Measurements from ENCODE around the gene CLDN25. TPM values are rescaled to one million over a fixed set of nuclear protein-coding genes. Genes with fewer than 3 reads are reported as not detected.
"Not testable (repeated sequence)": the region's sequence is repeated elsewhere in the genome, so short reads cannot be mapped to it uniquely, and the experiment has no call there.

The CLDN25 gene
- polyA plus RNA-seq (ENCODE audit: insufficient read length in 4 of 4), result not detected

DNA sequence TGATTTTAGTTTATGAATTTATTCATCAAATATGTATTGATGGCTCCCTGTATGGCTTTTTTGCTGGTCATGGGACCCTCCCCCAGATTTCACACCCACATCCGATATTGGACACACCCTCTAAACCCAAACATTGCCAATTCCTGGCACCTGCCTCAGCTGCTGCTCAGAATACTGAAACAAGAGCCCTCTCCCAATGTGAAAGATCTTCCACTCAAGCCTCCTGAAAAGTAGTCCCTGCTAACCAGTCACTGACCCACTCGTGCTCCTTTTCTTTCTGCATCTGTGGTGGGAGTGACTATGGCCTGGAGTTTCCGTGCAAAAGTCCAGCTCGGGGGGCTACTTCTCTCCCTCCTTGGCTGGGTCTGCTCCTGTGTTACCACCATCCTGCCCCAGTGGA, at the start of gene CLDN25:
TSS of gene CLDN25 (plus strand) at position 301 of the 400 bp plus-strand sequence. CDS start at position 301, 0 bp downstream.
- DNase-seq (ENCODE audit: low read depth in 4 of 4, low spot score in 3 of 4), result no peak

DNA sequence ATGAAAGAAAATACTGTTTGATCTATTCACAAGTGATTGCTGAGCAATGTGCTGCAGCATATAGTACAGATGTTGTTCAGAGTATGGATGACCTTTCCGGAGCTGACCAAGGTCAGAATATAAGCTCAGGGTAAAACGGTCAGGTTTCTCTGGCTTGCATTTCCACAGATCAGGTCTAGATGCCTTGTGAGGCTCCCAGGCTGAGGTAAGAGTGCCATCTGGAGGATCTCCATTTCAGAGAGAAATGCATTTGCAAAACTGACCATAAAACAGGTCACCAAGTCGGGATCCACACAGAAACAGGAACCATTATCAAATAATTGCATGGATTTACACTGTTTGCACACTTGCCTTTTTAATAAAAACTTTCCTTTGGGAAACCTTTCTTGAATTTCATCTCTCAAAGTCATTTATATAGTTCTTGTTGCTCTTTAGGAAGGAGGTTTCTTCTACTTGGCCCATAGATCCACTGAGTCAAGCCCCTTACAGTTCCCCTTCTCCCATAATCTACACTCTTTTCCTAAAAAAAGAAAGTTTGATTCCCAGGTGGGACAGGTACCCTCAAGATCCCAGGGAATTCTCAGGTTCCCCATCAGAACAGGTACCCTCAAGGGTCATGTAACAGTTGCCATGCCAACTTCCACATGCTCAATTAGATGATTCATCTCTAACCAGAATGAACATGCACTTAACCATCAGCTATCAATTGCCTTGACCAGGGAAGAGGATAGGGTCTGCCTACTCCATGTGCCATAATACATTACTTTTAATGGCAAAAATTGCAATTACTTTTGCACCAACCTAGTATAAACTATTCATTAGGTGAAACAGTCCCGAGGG, 48.5 kb upstream of the CLDN25 start:
- peak; percentile 23 to 51 (median 39) for DNase-seq (ENCODE audit: low read depth in 4 of 4, low spot score in 3 of 4)

DNA sequence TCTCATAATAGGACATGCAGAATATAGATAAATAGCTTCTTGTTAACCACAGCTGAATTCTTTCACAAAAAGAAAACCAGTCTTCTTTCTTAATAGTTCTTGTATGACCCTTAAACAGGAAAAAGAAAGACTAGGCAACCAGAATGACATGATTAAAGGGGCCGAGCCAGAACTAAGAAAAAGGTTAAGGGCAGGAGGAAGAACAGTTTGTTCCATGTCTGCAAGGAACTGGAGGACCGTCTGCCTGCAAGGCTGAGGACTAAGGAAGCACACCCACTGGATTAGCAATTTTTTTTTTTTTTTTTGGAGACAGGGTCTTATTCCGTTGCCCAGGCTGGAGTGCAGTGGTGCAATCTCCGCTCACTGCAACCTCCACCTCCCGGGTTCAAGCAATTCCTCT, 47.5 kb upstream of the CLDN25 start:
- DNase-seq (ENCODE audit: low read depth in 4 of 4, low spot score in 3 of 4), result peak in 1 of 4 donors; percentile 1

DNA sequence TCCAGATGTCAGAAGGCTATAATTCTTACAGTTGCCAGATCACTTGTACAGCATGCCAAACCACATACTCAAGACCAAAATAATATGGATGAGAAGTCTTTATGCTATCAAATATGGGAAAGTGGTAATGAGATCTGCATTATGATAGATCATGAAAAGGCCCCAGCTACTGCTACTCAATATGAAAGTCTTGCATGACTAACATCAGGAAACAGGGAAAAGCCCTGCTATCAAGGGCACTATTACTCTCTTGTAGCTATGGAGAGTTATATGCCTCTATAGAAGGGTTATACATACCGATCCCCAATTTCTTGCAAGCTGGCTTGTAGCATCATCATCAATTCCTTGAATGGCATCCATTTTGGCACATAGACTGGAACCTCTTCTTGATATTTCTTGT, 43.3 kb upstream of the CLDN25 start:
- DNase-seq (ENCODE audit: low read depth in 4 of 4, low spot score in 3 of 4), result no peak

DNA sequence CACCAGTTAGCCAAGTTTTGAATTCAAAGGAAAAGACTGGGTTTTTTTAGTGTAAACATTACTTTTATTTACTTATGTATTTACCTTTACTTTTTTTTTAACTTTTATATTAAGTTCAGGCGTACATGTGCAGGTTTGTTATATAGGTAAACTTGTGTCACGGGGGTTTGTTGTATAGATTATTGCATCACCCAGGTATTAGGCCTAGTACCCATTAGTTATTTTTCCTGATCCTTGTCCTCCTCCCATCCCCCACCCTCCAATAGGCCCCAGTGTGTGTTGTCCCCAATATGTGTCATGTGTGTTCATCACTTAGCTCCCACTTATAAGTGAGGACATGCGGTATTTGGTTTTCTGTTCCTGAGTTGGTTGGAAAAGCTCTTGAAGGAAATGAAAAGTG, 26.7 kb upstream of the CLDN25 start:
- no peak for DNase-seq (ENCODE audit: low read depth in 4 of 4, low spot score in 3 of 4)

DNA sequence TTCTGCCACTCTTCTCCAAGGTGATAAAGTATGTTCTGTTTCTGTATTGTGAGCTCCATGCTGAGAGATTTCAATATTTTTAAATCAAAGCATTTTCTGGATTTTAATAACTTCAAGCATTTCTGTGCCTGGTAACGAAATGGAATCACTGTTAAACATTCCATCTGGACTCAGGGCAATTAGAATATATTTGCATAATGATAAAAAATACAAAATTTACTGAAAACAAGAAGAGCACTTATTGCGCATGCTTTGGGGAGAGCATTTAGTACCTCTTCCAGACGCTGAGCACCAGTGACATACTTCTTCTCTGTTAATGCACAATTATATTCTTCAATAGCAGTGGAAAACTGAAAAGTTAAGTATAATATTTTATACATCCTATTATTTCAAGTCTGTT, 19.4 kb upstream of the CLDN25 start:
- no peak for DNase-seq (ENCODE audit: low read depth in 4 of 4, low spot score in 3 of 4)

DNA sequence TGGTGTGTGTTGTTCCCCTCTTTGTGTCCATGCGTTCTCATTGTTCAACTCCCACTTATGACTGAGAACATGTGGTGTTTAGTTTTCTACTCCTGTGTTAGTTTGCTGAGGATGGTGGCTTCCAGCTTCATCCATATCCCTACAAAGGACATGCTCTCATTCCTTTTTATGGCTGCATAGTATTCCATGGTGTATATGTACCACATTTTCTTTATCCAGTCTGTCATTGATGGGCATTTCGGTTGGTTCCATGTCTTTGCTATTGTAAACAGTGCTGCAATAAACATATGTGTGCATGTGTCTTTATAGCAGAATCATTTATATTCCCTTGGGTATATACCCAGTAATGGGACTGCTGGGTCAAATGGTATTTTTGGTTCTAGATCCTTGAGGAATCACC, 16.6 kb upstream of the CLDN25 start:
- DNase-seq (ENCODE audit: low read depth in 4 of 4, low spot score in 3 of 4), result not testable (repeated sequence)

DNA sequence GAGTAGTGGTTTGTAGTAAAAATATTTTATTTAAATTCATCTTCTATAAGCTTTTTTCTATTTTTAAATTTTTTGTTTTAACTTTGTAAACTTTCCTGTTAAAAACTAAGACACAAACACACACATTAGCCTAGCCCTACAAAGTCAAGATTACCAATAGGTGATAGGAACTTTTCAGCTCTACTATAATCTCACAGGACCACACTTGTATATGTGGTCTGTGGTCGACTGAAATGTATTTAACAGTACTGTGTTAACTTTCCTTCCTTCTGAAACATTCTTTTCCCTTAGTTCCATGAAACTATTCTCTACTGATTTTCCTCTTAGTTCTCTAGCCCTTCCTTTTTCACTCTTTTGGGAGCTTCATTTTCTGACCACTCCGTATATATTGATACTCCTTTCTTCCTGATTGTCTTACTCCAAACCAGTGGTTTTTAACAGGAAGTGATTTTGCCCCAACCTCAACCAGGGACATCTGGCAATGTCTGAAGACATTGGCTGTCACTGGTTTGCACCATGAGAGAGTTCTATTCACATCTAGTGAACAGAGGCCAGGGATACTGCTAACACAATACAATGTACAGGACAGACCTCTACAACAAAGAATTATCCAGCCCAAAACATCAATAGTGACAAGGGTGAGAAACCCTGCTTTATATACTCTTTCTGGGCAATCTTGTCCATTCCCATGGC, 14.9 kb upstream of the CLDN25 start:
- no peak for DNase-seq (ENCODE audit: low read depth in 4 of 4, low spot score in 3 of 4)

DNA sequence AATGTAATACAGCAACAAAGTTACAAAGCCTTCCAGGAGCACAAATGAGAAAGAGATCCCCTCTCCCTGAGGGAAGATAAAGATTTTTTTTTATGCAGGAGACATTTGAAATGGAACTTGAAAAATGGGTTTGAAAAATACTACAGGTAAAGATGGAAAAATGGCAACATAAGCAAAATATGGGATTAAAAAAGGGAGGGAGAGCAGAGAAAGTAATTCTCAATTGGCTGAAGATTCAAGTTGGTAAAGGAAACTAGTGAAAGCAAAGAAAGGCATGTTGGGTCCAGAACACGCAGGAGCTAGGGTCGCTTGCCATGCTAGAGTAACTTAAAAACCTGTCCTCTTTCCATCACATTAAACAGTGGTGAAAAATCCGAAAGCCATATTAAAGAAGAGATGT, 7.6 kb upstream of the CLDN25 start:
- DNase-seq (ENCODE audit: low read depth in 4 of 4, low spot score in 3 of 4), result no peak

DNA sequence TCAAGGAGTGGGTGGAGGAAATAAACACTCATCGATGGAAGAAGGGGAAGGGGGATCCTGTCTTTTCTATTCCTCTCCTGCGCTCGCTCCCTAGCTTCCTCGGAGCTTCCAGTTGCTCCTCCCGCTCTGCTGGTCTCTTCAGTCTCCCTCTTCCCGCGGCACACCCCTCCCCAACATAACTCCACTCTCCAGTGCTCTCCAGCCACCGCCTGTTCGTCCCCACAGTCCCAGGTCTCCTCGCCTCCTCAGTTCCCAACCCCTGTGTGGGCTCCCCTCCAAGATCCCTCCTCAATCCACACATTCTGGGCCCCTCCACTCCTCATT, 6.5 kb upstream of the CLDN25 start:
- DNase-seq (ENCODE audit: low read depth in 4 of 4, low spot score in 3 of 4), result peak in 1 of 4 donors; percentile 23

DNA sequence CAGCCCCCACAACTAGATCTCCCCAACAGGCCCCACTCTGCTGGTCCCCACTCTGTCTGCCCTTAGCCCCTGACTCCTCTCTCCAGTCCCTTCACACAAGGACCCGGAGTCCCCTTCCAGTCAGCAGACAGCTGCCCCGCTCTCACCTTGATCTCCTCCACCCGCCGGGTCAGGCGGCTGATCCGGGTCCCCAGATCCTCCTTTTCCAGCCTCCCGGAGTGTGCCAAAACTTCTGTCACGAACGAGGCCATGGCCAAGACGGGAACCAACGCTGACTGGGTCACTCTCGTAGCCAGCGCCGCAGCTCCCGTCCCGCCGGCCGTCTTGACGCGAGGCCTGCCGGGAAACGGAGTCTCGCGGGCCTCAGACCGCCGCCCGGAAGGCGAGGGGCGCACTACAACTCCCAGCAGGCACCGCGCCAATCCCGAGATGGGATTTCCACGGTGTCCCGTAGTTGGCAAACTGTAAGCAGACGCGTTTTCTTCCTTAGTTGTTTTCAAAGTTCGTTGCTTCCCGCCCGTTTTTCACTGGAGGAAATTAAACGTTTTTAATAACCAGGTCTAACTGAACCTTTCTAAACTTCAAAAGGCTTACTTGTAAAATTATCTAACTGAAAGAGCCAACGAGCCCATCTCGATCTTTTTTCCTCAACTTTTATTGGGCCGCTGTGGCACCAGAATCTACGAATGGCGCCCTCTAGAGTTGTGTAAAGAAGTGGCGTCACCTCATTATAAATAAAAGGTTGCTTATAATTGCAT, 6.0 kb upstream of the CLDN25 start, which contains the start of gene ZW10:
TSS of gene ZW10 (minus strand) at position 277 of the 758 bp plus-strand sequence. CDS start at position 251, 26 bp downstream.
- DNase-seq (ENCODE audit: low read depth in 4 of 4, low spot score in 3 of 4), result peak; percentile 94 to 96 (median 94)

DNA sequence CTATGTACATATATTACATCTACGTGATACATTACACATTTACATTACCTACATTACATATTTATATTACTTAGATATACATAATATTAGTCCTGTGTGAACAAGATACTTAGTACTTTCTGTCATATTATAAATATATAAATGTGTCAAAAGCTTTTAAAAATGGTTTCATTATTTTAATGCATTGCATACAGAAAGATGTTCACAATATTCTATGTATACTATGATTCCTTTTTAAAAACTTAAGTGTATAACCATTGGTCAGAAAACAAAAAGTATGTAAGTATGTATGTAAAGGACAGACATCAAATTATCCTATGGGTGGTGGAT, 5.5 kb upstream of the CLDN25 start:
- DNase-seq (ENCODE audit: low read depth in 4 of 4, low spot score in 3 of 4), result no peak

DNA sequence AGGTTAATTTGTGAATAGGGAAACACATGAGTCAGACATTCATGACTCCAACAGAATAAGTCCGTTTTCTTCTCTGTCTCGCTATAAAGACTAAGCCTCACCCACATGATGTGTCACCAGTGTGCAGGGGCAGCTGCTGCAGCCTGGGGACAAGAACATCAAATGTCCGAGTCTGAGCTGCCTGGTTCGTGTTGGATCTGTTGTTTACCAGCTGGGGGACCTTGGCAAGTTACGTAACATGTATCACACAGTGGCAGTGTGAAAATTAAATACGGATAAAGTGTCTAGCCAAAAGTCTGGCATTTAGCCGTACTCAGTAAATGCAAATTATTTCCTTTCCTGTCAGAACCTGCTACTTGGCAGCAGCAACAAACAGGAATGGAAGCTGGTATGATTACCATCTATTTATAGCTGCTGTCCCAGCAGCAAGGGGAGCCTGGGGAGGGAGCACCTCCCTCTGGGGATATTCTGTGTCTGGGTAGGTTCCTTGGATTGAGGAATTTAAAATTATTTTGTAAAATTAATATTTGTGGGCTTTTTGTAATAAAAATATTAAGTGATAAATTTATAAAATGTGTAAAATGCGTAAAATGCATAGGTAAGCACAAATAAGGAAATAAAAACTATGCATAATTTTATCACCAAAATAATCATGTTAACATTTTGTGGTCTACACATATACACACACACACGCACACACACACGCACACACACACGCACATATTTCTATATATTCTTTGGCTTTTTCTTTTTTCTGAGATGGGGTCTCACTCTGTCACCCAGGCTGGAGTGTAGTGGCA, 1.3 kb upstream of the CLDN25 start:
- DNase-seq (ENCODE audit: low read depth in 4 of 4, low spot score in 3 of 4), result no peak

DNA sequence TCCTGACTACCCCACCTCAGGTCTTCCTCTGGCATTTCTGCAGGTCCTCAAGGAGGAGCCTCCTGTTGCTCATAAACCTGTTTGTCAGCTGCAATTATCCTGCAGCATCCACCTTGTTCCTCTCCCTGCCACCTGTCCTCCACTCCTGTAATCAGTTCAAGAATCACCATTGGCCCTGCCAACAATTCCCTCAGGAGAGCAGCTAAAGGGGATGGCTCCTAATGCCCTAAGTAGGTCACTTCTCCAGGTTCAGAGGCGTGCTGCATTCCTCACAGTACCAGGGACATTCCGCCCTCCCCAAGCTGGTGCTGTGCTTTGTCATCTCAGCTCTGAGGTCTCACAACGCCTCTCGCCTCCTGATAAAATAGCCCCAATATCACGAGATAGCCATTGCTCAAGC, 2.1 kb downstream of the CLDN25 start:
- DNase-seq (ENCODE audit: low read depth in 4 of 4, low spot score in 3 of 4), result no peak

DNA sequence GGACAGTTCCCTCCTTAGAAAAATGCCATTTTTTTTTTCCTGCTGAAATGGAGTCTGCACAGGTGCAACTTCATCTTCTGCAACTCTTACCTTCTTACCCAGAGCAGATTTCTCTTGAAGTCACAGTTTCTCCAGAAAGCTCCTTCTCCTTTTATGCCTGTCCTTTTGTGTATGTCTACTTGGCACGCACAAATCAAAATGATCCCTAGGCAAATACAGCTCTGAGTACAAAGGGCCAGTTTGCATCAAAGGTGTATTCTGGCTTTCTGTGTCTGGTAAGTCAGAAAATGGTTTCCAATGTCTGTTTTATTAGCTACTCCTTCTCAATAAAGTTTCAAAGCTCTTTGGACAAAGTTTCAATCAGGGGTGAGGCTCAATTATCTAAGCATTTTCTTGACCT, 2.5 kb downstream of the CLDN25 start:
- no peak for DNase-seq (ENCODE audit: low read depth in 4 of 4, low spot score in 3 of 4)

DNA sequence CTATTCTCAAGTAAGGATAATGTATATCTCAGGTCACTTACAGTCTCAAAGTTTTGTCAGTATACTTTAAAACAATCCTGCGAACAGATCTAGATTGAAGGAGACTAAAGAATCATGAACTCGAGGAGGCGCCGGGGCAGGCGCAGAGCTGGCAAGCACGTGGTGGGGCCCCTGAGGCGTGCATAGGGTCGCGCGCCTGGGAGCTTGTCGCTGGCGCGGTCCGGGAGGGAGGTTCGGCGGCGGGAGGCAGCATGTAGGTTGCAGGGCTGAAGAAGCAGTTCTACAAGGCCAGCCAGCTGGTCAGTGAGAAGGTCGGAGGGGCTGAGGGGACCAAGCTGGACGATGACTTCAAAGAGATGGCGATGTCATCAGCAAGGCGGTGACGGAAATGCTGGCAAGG, 9.4 kb downstream of the CLDN25 start:
- not testable (repeated sequence) for DNase-seq (ENCODE audit: low read depth in 4 of 4, low spot score in 3 of 4)

DNA sequence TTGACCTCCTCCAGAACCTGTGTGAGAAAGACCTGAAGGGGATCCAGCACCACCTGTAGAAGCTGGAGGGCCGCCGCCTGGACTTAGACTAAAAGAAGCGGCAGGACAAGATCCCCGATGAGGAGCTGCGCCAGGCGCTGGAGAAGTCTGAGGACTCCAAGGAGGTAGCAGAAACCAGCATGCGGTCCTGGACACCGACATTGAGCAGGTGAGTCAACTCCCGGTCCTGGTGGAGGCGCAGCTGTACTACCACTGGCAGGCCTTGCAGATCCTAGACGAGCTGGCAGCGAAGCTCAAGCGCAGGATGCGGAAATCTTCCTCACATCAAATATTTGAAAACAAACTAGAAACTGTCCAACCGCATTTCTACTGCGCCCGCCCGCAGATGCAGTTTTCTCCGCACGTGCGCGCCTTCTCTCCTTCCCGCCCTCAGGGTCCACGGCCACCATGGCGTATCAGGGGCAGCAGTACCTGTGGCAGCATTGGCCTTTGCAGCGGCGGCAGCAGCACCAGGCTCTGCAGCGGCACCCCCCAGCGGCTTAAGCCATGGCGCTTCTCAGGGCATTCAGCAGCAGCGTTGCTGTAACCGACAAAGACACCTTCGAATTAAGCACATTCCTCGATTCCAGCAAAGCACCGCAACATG, 10.2 kb downstream of the CLDN25 start:
- DNase-seq (ENCODE audit: low read depth in 4 of 4, low spot score in 3 of 4), result no peak

DNA sequence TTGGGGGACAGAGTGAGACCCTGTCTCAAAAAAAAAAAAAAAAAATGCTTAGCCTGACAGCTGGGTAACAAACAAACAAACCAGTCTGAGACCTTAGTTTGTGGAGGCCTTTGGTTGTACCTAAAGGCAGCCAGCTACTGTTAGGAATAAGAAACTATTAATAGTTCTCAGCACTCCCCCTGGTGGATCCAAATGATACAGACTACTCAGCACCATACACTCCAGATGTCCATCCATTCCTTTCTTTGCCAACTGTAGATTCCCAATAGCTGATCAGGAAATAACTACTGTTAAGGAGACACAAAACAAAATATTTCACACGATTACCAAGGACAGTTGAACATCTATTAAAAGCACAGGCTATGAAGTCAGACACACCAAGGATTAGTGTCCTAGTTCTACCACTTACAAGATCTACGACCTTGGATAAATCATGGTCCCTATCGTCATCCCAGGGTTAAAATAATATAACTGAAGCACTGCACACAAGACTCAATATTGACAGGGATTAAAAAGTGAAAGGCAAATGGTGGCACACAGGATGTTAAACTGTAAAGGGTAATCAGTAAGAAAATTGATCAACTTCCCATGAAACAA, 17.2 kb downstream of the CLDN25 start:
- DNase-seq (ENCODE audit: low read depth in 4 of 4, low spot score in 3 of 4), result peak in 2 of 4 donors; percentile 14 to 16

DNA sequence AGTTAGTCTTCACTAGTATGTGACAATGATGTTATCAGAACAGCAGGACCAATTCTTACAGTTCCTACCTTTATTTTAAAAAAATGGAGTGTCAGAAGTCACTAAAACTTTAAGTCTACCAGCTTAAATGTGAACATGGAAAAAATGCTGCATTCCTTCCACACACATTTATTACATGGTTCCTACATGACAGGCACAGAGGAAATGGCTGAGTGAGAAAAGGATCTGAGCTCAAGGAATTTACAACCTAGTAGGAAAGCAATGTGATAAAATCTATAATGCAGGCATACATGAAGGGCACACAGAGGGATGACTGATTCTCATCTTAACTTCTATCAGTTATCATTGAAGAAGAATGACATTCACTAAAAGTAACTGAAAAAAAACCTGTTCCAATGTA, 23.0 kb downstream of the CLDN25 start:
- no peak for DNase-seq (ENCODE audit: low read depth in 4 of 4, low spot score in 3 of 4)

DNA sequence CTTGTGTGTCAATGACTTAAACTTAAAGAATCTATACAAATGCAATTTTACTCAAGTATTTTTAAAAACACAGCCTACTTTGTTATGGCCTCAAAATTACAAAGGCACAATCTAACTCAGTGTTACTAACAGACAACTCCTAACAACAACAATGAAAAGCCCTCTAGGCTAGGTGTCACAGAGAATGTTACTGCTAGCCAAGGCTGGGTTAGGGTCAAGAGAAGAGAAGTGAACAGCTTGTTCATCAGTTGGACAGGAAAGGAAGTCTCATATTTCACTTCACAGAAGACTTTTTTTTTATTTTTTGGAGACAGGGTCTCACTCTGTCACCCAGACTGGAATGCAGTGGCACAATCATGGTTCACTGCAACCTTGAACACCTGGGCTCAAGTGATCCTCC, 26.0 kb downstream of the CLDN25 start:
- DNase-seq (ENCODE audit: low read depth in 4 of 4, low spot score in 3 of 4), result no peak
